Caco-2 (cell line): Measurements from ENCODE around the gene ADAMTS2. TPM values are rescaled to one million over a fixed set of nuclear protein-coding genes. Genes with fewer than 3 reads are reported as not detected.

Experiments
- BruUV-seq: library from RNA; stranded (reverse); fragments of 400-500 nt; replicated peaks from 2 replicates; lab custom pipeline; 2021; lab: Mats Ljungman, UMichigan
- CTCF ChIA-PET: fragments of 300-600 bp; sonication (Branson Sonifier 250); formaldehyde crosslinking; loops from one replicate; lab custom pipeline; 2022; ENCODE audit warnings: antibody characterized with exemption; lab: Charles Lee
- POLR2A ChIA-PET: fragments of 300-600 bp; sonication (Branson Sonifier 250); formaldehyde crosslinking; loops from one replicate; lab custom pipeline; 2022; ENCODE audit warnings: antibody characterized with exemption; lab: Charles Lee
- DNase-seq, 2 experiments: peaks; one replicate each; pipeline versions ENCODE4 v3.0.0 to v3.0.0-alpha.2; 2020 to 2022
- H3K27me3 ChIP-seq: replicated peaks from 2 replicates; pipeline ENCODE4 v1.6.0; 2011; ENCODE audit warnings: low read length; ENCODE audit not compliant: control insufficient read depth, insufficient read depth
- H3K36me3 ChIP-seq: 2 replicates; pipeline ENCODE4 v1.5.1; 2011; ENCODE audit warnings: low read length; ENCODE audit not compliant: control insufficient read depth, insufficient read depth
- H3K4me1 ChIP-seq: fragments of 250-450 bp; sonication (Bioruptor Pico); 2 replicates; pipeline ENCODE4 v1.5.1; 2020; ENCODE audit warnings: mild to moderate bottlenecking
- H3K4me3 ChIP-seq: 2 replicates; pipeline ENCODE4 v1.5.1; 2011; ENCODE audit warnings: low read depth, mild to moderate bottlenecking, control low read depth, low read length
- H3K9me3 ChIP-seq: fragments of 250-450 bp; sonication (Bioruptor Pico); 2 replicates; pipeline ENCODE4 v1.5.1; 2020; ENCODE audit warnings: mild to moderate bottlenecking, moderate library complexity
- H3K27ac Mint-ChIP-seq: one replicate; pipeline ENCODE4 v1.8.0; 2022; ENCODE audit warnings: mixed read lengths; ENCODE audit not compliant: unreplicated experiment
- H3K27me3 Mint-ChIP-seq: one replicate; pipeline ENCODE4 v1.8.0; 2022; ENCODE audit warnings: mixed read lengths; ENCODE audit not compliant: insufficient read depth, unreplicated experiment
- H3K36me3 Mint-ChIP-seq: one replicate; pipeline ENCODE4 v1.8.0; 2022; ENCODE audit warnings: mild to moderate bottlenecking, mixed read lengths; ENCODE audit not compliant: insufficient read depth, unreplicated experiment
- H3K4me1 Mint-ChIP-seq: one replicate; pipeline ENCODE4 v1.8.0; 2022; ENCODE audit warnings: low read depth, mixed read lengths; ENCODE audit not compliant: unreplicated experiment
- H3K4me3 Mint-ChIP-seq: one replicate; pipeline ENCODE4 v1.8.0; 2022; ENCODE audit warnings: mild to moderate bottlenecking, moderate library complexity, mixed read lengths; ENCODE audit not compliant: unreplicated experiment
- H3K9me3 Mint-ChIP-seq: one replicate; pipeline ENCODE4 v1.8.0; 2022; ENCODE audit warnings: mixed read lengths; ENCODE audit not compliant: unreplicated experiment
- CTCF ChIP-seq, 2 experiments: fragments of 200-600 bp in 1 of 2; IDR thresholded peaks; 1 replicate in 1 of 2; 2 replicates in 1 of 2; pipeline versions ENCODE4 v1.5.1 to v1.8.0; 2011 to 2022; ENCODE audit warnings: antibody characterized with exemption in 1 of 2, control low read depth in 1 of 2, inconsistent platforms in 1 of 2, low read depth in 1 of 2, low read length in 1 of 2, mild to moderate bottlenecking in 1 of 2, moderate library complexity in 1 of 2; ENCODE audit not compliant: insufficient read depth in 1 of 2, severe bottlenecking in 1 of 2, unreplicated experiment in 1 of 2
- intact Hi-C: fragments of 100-400 bp; cut with micrococcal nuclease; formaldehyde crosslinking; loops from one replicate; pipeline ENCODE4 v1.10.0; 2022; ENCODE audit not compliant: unreplicated experiment
- total RNA-seq: library from RNA; stranded (reverse); gene quantifications from 2 replicates; pipeline ENCODE4 v1.2.3, GENCODE V29; 2022

Gene ADAMTS2
- total RNA-seq, 1 experiment from 2014 or later, result 0.05 TPM

GRCh38 chr5:179224741-179225140 is 120.5 kb downstream of the ADAMTS2 start:
- CTCF ChIA-PET, result no interaction called here
- peaks cover 16% of the 10 kb centered on the region for H3K9me3 ChIP-seq

GRCh38 chr5:179223961-179224360 is 121.3 kb downstream of the ADAMTS2 start:
- Histone ChIP-seq H3K9me3 (peaks cover 16% of the 10 kb centered on the region), H3K27me3 (no peaks in the 10 kb centered on the region), H3K4me3 (no peak overlapping the region), H3K4me1 (no peaks in the 10 kb centered on the region), H3K36me3 (no peaks in the 10 kb centered on the region)
- Mint-ChIP-seq H3K9me3 (peaks cover 42% of the 10 kb centered on the region), H3K27me3 (no peaks in the 10 kb centered on the region), H3K36me3 (peaks cover 4% of the 10 kb centered on the region), H3K4me3 (no peak overlapping the region), H3K4me1 (no peaks in the 10 kb centered on the region), H3K27ac (no peak overlapping the region)
- TF ChIP-seq CTCF (IDR thresholded peaks at IDR 0.05; ENCODE audit: insufficient read depth in 1 of 2, low read depth in 1 of 2, low read length in 1 of 2, severe bottlenecking in 1 of 2, unreplicated experiment in 1 of 2), result no peak
- peak in 1 of 2 experiments; percentile 12 for DNase-seq
- intact Hi-C loops, result no loop called here
- no TSS peak for BruUV-seq
- POLR2A ChIA-PET, result no interaction called here
- CTCF ChIA-PET, result no interaction called here

More at GRCh38 chr5:179224741-179225140, 120.5 kb downstream of the ADAMTS2 start:
- Mint-ChIP-seq H3K27ac (no peak overlapping the region), H3K4me1 (no peaks in the 10 kb centered on the region), H3K4me3 (no peak overlapping the region), H3K27me3 (no peaks in the 10 kb centered on the region), H3K36me3 (peaks cover 4% of the 10 kb centered on the region), H3K9me3 (peaks cover 42% of the 10 kb centered on the region)
- no TSS peak for BruUV-seq
- DNase-seq, result peak in 1 of 2 experiments; percentile 17
- no peak for TF ChIP-seq CTCF (IDR thresholded peaks at IDR 0.05; ENCODE audit: insufficient read depth in 1 of 2, low read depth in 1 of 2, low read length in 1 of 2, severe bottlenecking in 1 of 2, unreplicated experiment in 1 of 2)
- no peaks in the 10 kb centered on the region for H3K36me3 ChIP-seq
- intact Hi-C loops, result no loop called here
- H3K4me3 ChIP-seq, result no peak overlapping the region
- no peaks in the 10 kb centered on the region for H3K27me3 ChIP-seq
- POLR2A ChIA-PET, result no interaction called here
- H3K4me1 ChIP-seq, result no peaks in the 10 kb centered on the region

- peaks cover 16% of the 10 kb centered on the region for H3K9me3 ChIP-seq
- H3K36me3 ChIP-seq, result no peaks in the 10 kb centered on the region
- no peak overlapping the region for H3K4me3 ChIP-seq
- no peak for TF ChIP-seq CTCF (IDR thresholded peaks at IDR 0.05; ENCODE audit: insufficient read depth in 1 of 2, low read depth in 1 of 2, low read length in 1 of 2, severe bottlenecking in 1 of 2, unreplicated experiment in 1 of 2)
- no peak overlapping the region for H3K27ac Mint-ChIP-seq
- intact Hi-C loops, result no loop called here
- no TSS peak for BruUV-seq
- no peak for DNase-seq
- H3K4me1 Mint-ChIP-seq, result no peaks in the 10 kb centered on the region
- POLR2A ChIA-PET, result no interaction called here
- no peaks in the 10 kb centered on the region for H3K4me1 ChIP-seq
- no peak overlapping the region for H3K4me3 Mint-ChIP-seq
- H3K27me3 ChIP-seq, result no peaks in the 10 kb centered on the region
- H3K9me3 Mint-ChIP-seq, result peaks cover 42% of the 10 kb centered on the region
- H3K36me3 Mint-ChIP-seq, result peaks cover 4% of the 10 kb centered on the region
- H3K27me3 Mint-ChIP-seq, result no peaks in the 10 kb centered on the region
- CTCF ChIA-PET, result no interaction called here
These were observed 121.7 kb downstream of the ADAMTS2 start for GRCh38 chr5:179223528-179223927.
